OCI-LY3 (cell line): ENCODE results near the gene FOXK2.
"Not testable (repeated sequence)": the region's sequence is repeated elsewhere in the genome, so short reads cannot be mapped to it uniquely, and the experiment has no call there.

Experiments
- H2AFZ ChIP-seq: fragments of 200-600, 300-600 bp; shearing (Covaris generic); 2 replicates; pipeline ENCODE4 v1.6.0; 2014; ENCODE audit warnings: antibody characterized with exemption, low read depth, low read length
- H3K27ac ChIP-seq: fragments of 200-600, 300-600 bp; sonication (generic); 2 replicates; pipeline ENCODE4 v1.5.1; 2014; ENCODE audit warnings: mild to moderate bottlenecking, low read length, moderate library complexity, mixed read lengths
- H3K27me3 ChIP-seq: fragments of 200-600, 300-600 bp; sonication (generic); 2 replicates; pipeline ENCODE4 v1.6.1; 2014; ENCODE audit warnings: low read depth, low read length, mixed read lengths
- H3K36me3 ChIP-seq: fragments of 200-600, 300-600 bp; sonication (generic); replicated peaks from 2 replicates; pipeline ENCODE3; 2014; ENCODE audit warnings: low read depth, low read length, mixed read lengths
- H3K4me1 ChIP-seq: fragments of 300-600, 200-600 bp; sonication (generic); 2 replicates; pipeline ENCODE4 v1.6.1; 2014; ENCODE audit warnings: low read length, mixed read lengths
- H3K4me2 ChIP-seq: fragments of 200-600, 300-600 bp; sonication (generic); 2 replicates; pipeline ENCODE4 v1.6.1; 2014; ENCODE audit warnings: low read length, mixed read lengths
- H3K4me3 ChIP-seq: fragments of 300-600, 200-600 bp; sonication (generic); 2 replicates; pipeline ENCODE4 v1.5.1; 2014; ENCODE audit warnings: antibody characterized with exemption, mild to moderate bottlenecking, low read length, moderate library complexity
- H3K79me2 ChIP-seq: fragments of 300-600, 200-600 bp; shearing (Covaris generic); 2 replicates; pipeline ENCODE4 v1.6.1; 2014; ENCODE audit warnings: mild to moderate bottlenecking, low read length, mixed read lengths
- H3K9ac ChIP-seq: fragments of 300-600, 200-600 bp; shearing (Covaris generic); 2 replicates; pipeline ENCODE4 v1.6.0; 2014; ENCODE audit warnings: mild to moderate bottlenecking, low read length, moderate library complexity
- H3K9me3 ChIP-seq: fragments of 200-600, 300-600 bp; shearing (Covaris generic); 2 replicates; pipeline ENCODE4 v1.6.1; 2014; ENCODE audit warnings: low read length, mixed read lengths; ENCODE audit not compliant: insufficient read depth
- H4K20me1 ChIP-seq: fragments of 200-600, 300-600 bp; sonication (generic); 2 replicates; pipeline ENCODE4 v1.6.1; 2016; ENCODE audit warnings: low read length, mixed read lengths; ENCODE audit not compliant: insufficient read depth
- CTCF ChIP-seq: fragments of 200-600, 300-600 bp; sonication (generic); IDR thresholded peaks from 2 replicates; pipeline ENCODE4 v1.5.1; 2014; ENCODE audit warnings: antibody characterized with exemption, low read length, low read depth
- EZH2phosphoT487 ChIP-seq: fragments of 200-600 bp; shearing (Covaris generic); IDR thresholded peaks from 2 replicates; pipeline ENCODE4 v1.6.1; 2018; ENCODE audit warnings: antibody characterized with exemption, mixed run types, low read depth

The FOXK2 gene

GRCh38 chr17:82548681-82549303 lies 29.3 kb downstream of the FOXK2 start:
- Histone ChIP-seq H3K9me3 (no peaks in the 10 kb centered on the region), H4K20me1 (peaks cover 85% of the 10 kb centered on the region), H3K79me2 (peaks cover 98% of the 10 kb centered on the region), H3K27ac (no peak overlapping the region), H3K4me3 (no peak overlapping the region), H3K4me2 (no peak overlapping the region), H3K27me3 (no peaks in the 10 kb centered on the region), H3K4me1 (peaks cover 12% of the 10 kb centered on the region), H2AFZ (no peak overlapping the region), H3K9ac (no peak overlapping the region), H3K36me3 (peaks cover 6% of the 10 kb centered on the region)
- TF ChIP-seq EZH2phosphoT487 (no peak), CTCF (no peak)

- H2AFZ ChIP-seq, result no peak overlapping the region
- peaks cover 18% of the 10 kb centered on the region for H3K4me1 ChIP-seq
- H3K79me2 ChIP-seq, result peaks cover 93% of the 10 kb centered on the region
- TF ChIP-seq EZH2phosphoT487, result no peak
- peak; percentile 76 for TF ChIP-seq CTCF
- no peaks in the 10 kb centered on the region for H3K9me3 ChIP-seq
- H3K9ac ChIP-seq, result no peak overlapping the region
- H3K36me3 ChIP-seq, result peaks cover 6% of the 10 kb centered on the region
- no peak overlapping the region for H3K27ac ChIP-seq
- H3K27me3 ChIP-seq, result no peaks in the 10 kb centered on the region
- H3K4me3 ChIP-seq, result 0 out of 2 replicates have a peak overlapping the region, but pooled peaks have one; percentile 9
- H4K20me1 ChIP-seq, result peaks cover 71% of the 10 kb centered on the region
- peak overlapping the region; percentile 48 for H3K4me2 ChIP-seq
Measured at GRCh38 chr17:82551779-82552457, 32.4 kb downstream of the FOXK2 start.

GRCh38 chr17:82552580-82552979 lies 33.0 kb downstream of the FOXK2 start:
- TF ChIP-seq EZH2phosphoT487 (no peak), CTCF (no peak)
- Histone ChIP-seq H3K79me2 (peaks cover 90% of the 10 kb centered on the region), H3K4me1 (peaks cover 18% of the 10 kb centered on the region), H3K36me3 (peaks cover 6% of the 10 kb centered on the region), H3K27me3 (no peaks in the 10 kb centered on the region), H4K20me1 (peaks cover 68% of the 10 kb centered on the region), H3K9me3 (no peaks in the 10 kb centered on the region), H2AFZ (no peak overlapping the region), H3K9ac (no peak overlapping the region), H3K27ac (no peak overlapping the region), H3K4me2 (peak overlapping the region; percentile 48), H3K4me3 (no peak overlapping the region)

GRCh38 chr17:82553210-82553930 lies 33.8 kb downstream of the FOXK2 start:
- H3K4me3 ChIP-seq, result no peak overlapping the region
- no peaks in the 10 kb centered on the region for H3K36me3 ChIP-seq
- TF ChIP-seq EZH2phosphoT487 (no peak), CTCF (no peak)
- H3K27me3 ChIP-seq, result no peaks in the 10 kb centered on the region
- H3K4me1 ChIP-seq, result peaks cover 18% of the 10 kb centered on the region
- no peak overlapping the region for H3K4me2 ChIP-seq
- no peak overlapping the region for H3K9ac ChIP-seq
- peaks cover 90% of the 10 kb centered on the region for H3K79me2 ChIP-seq
- peaks cover 68% of the 10 kb centered on the region for H4K20me1 ChIP-seq
- H3K9me3 ChIP-seq, result no peaks in the 10 kb centered on the region
- no peak overlapping the region for H3K27ac ChIP-seq
- no peak overlapping the region for H2AFZ ChIP-seq

- H3K9me3 ChIP-seq, H3K4me1 ChIP-seq, H3K4me2 ChIP-seq, H3K27ac ChIP-seq, H3K36me3 ChIP-seq, H3K4me3 ChIP-seq, H3K27me3 ChIP-seq, H2AFZ ChIP-seq, H3K9ac ChIP-seq: not testable (repeated sequence)
- Histone ChIP-seq H4K20me1 (peaks cover 69% of the 10 kb centered on the region), H3K79me2 (peaks cover 92% of the 10 kb centered on the region)
Measured at GRCh38 chr17:82557510-82557909, 38.0 kb downstream of the FOXK2 start.
